Uterus (tissue), 2 donors: ENCODE data around the gene NRG3.

Experiments used
- POLR2A ChIP-seq, 2 donors: fragments of 450-650 bp; IDR thresholded peaks; one replicate each; pipeline ENCODE4 v1.6.1; 2016; ENCODE audit warnings: antibody characterized with exemption in 2 of 2, mild to moderate bottlenecking in 1 of 2, moderate library complexity in 1 of 2
- TF ChIP-seq, protein P1 (sequence below), 4 experiments: fragments of 200-600 bp in 2 of 4; fragments of 450-650 bp in 2 of 4; sonication (generic) in 2 of 4; IDR thresholded peaks; one replicate each; pipeline ENCODE4 v1.5.1; 2016 to 2019; ENCODE audit warnings: antibody characterized with exemption in 4 of 4, mild to moderate bottlenecking in 2 of 4, moderate library complexity in 1 of 4

DNA sequence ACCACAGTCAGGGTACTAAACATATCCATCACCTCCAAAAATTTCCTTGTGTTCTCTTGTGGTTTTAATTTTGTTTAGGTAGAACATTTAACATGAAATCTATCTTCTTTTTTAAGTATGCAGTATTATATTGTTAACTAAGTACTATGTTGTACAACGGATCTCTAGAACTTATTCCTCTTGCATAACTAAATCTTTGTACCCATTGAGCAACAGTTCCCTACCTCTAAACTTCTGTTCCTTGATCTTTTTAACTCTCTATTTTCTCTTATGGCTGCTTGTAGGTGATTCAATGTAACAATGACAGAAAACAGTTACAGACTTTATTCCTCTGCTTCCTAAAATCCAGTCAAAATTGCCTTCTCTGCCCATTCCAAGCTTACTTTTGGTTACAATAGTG, 9.9 kb downstream of the NRG3 start:
- TF ChIP-seq, protein P1, sequence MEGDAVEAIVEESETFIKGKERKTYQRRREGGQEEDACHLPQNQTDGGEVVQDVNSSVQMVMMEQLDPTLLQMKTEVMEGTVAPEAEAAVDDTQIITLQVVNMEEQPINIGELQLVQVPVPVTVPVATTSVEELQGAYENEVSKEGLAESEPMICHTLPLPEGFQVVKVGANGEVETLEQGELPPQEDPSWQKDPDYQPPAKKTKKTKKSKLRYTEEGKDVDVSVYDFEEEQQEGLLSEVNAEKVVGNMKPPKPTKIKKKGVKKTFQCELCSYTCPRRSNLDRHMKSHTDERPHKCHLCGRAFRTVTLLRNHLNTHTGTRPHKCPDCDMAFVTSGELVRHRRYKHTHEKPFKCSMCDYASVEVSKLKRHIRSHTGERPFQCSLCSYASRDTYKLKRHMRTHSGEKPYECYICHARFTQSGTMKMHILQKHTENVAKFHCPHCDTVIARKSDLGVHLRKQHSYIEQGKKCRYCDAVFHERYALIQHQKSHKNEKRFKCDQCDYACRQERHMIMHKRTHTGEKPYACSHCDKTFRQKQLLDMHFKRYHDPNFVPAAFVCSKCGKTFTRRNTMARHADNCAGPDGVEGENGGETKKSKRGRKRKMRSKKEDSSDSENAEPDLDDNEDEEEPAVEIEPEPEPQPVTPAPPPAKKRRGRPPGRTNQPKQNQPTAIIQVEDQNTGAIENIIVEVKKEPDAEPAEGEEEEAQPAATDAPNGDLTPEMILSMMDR (IDR thresholded peaks at IDR 0.05), result no peak
- no peak for TF ChIP-seq POLR2A (IDR thresholded peaks at IDR 0.05)
